HG02852 (cell line): Measurements from ENCODE around the gene EXOSC2.
"Not testable (repeated sequence)": the region's sequence is repeated elsewhere in the genome, so short reads cannot be mapped to it uniquely, and the experiment has no call there.

Experiments used
- ATAC-seq: cut with Tn5 transposase; IDR thresholded peaks from one replicate; pipeline ENCODE4 v1.9.1; 2021; ENCODE audit warnings: mild to moderate bottlenecking, moderate library complexity; ENCODE audit not compliant: unreplicated experiment

EXOSC2 gene

DNA sequence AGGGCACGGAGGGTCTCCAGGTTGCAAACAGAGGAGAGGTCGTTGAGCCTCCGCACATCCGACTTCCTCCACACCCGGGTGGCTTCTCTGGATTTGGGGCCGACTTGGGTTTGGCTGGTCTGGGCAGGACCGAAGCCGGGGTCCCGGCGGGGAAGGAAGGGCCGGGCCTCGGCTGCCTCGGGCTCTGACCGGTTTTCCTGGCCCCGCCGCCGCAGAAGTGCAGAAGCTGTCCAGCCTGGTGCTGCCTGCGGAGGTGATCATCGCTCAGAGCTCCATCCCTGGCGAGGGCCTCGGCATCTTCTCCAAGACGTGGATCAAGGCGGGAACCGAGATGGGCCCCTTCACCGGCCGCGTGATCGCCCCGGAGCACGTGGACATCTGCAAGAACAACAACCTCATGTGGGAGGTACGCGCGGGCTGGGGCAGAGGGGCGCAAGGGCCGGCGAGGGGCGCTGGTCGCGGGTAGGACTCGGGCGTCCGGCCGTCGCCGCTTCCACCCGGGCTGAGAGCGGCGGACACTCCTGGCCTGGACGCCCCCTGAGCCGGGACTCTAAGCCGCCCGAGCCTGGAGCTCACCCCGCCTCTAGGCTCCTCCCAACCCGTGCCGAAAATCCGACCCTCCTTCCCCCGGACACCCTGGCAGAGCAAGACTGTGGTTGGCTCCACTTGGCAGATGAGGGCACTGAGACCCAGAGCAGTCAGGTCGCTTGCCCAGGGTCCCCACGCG is 27.0 kb upstream of the EXOSC2 start:
- ATAC-seq, result no peak

DNA sequence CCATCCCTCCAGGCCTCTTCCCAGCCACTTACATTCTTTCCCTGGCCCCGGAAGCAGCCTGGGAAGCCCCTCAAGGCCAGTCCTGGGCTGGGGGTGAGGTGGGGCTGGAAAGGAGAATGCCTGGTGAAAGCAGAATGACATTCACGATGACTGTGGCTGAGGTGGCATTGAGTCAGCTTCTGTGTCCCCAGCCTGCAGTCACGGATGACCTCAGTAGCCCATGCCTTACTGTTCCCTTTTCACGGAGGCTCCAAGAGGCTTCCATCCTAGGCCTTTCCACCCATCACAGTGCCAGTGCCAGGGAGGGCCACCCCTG is 26.5 kb upstream of the EXOSC2 start:
- ATAC-seq, result no peak

DNA sequence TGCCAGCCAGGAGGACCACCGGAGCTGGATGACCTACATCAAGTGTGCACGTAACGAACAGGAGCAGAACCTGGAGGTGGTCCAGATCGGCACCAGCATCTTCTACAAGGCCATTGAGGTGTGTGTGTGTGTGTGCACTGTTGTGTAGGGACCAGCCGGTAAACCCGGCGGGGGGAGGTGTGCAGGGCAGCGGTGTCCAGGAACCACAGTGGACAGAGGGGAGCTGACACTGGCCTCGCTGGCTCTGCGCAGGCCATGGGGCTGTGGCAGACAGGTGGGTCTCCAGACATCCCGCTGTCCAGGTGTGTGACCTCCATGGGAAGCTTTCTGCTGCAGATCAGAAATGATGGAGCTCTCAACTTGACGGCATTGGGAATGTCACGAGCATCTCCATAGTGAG is 25.4 kb upstream of the EXOSC2 start:
- no peak for ATAC-seq

DNA sequence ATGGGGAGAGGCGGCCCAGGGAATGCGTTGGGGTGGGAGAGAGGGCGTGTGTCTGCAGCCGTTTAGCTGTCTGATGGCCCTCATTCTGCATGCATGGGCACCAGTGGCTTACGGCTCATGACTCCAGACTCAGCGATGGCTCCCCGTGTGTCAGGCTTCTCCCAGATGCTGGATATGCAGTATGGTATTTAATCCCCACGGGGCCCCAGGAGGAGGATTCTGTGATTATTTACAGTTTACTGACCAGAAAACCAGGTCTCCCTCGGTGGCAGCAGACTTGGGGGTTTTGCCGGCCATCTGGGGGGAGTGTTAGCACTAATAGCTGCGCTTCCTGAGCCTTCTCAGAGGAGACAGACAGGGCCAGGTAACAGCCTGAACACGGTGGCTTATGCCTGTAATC is 24.9 kb upstream of the EXOSC2 start:
- no peak for ATAC-seq

DNA sequence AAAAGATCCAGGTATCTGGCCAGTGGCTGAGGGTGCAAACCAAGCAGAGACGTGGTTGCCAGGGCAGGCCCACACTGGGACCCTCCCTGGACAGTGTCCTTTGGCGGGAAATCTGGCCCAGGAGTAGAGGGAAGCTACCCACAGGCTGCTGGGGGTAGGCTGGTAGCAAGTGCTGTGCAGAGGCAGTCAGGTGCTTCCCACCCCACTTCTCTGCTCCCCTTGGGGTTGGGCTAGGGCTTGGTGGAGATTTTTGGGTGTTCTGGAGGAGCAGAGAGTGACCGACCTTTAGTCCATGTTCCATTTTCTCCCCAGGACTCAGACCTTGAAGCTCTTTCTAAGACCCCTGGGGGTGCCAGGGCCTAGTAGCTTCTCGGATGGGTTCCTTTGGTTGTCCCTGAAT is 23.6 kb upstream of the EXOSC2 start:
- ATAC-seq, result no peak

DNA sequence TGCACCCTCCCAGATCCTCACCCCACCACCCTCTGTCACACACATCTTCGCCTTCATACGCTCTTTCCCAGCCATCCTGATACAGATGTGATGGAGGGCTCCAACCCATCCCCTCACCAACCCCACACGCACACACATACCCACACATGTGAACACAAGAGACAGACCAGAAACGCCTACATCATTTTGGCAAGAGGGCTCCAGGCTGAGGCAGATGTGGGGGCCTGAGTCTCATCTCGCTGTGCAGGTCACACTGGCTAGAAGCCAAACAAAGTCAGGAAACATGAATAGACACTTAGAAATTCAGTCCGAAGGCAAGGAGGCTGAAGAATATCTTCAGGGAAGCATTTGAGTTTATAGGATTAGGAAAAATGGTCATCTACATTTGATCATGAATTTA is 22.9 kb upstream of the EXOSC2 start:
- no peak for ATAC-seq

DNA sequence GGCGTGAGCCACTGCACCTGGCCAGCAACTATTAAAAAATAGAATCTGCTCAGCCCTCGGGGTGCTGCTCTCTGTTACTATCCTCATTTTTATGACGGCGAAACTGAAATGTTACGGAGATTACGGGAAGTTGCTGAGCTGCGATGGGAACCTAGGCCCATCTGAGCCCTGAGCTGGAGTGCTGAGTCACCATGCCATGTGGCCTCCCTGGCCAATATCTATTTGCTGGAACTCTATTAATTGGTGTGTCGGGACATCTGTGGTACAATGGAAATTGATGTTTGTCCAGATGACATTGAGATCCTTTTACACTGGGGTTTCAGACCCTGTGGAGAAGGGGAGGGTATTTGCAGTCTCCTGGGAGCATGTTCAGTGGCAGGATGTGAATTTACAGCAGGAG is 21.1 kb upstream of the EXOSC2 start:
- no peak for ATAC-seq

DNA sequence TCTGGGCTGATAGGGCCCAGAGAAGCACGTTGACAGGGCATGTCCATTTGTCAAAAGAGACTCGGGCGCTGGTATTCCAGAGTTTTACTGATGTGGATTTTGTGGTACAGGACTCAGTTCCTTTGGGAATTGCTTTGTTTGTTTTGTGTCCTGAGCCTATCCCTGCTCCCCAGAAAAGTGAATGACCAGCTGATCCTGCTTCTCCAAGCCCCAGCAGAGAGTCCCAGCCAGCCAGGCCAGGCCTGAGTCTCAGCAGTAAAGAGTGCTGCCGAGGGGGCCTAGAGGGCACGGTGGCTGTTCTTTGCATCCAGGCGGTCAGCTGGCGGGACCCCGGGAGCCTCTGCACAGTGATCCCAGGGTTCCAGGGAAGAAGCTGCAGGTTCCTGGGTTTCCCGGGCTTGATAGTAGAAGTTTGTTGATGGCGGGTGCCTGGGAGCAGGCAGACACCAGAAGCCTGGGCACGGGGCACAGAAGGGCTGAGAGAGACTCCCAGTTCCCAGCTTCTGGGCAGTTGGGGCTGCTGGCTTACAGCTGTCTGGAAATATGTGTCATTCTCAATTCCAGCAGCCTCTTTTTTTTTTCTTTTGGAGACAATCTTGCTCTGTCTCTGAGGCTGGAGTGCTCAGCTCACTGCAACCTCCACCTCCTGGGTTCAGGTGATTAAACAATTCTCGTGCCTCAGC is 20.5 kb upstream of the EXOSC2 start:
- ATAC-seq, result no peak

DNA sequence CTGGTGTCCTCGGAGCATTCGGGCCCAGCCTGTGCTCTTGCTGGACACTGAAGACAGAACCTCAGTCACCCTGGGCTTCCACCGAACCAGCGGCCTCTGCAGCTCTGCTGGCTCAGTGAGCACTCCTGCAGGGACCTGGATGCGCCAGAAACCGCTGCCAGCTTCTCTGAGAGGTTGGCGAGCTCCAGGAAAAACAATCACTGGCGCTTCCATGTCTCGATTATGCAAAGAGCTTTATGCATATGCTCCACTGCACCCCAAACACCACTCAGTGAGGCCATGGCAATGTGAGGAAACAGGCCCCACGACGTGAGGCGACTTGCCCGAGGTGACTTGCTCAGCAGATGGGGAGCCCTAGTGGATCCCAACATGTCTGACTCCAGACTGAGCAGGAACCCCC is 18.2 kb upstream of the EXOSC2 start:
- no peak for ATAC-seq

DNA sequence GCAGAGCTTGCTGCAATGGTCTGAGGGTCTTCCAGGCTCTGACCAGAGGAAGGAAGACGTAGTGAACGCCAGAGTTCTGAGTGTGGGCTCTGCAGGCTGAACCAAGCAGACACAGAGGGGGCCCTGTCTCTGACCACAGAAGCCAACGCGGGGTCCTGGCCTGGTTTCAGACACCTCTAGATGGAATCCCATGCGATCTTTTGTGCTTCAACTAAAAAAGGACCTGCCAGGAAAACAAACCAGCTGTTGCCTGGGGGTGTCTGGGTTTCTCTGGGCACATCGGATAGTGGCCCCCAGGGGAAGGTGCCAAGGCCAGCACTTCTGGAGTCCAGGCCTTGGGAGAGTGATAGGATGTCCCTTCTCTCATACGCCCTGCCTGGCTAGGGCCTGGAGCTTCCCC is 16.3 kb upstream of the EXOSC2 start:
- no peak for ATAC-seq

DNA sequence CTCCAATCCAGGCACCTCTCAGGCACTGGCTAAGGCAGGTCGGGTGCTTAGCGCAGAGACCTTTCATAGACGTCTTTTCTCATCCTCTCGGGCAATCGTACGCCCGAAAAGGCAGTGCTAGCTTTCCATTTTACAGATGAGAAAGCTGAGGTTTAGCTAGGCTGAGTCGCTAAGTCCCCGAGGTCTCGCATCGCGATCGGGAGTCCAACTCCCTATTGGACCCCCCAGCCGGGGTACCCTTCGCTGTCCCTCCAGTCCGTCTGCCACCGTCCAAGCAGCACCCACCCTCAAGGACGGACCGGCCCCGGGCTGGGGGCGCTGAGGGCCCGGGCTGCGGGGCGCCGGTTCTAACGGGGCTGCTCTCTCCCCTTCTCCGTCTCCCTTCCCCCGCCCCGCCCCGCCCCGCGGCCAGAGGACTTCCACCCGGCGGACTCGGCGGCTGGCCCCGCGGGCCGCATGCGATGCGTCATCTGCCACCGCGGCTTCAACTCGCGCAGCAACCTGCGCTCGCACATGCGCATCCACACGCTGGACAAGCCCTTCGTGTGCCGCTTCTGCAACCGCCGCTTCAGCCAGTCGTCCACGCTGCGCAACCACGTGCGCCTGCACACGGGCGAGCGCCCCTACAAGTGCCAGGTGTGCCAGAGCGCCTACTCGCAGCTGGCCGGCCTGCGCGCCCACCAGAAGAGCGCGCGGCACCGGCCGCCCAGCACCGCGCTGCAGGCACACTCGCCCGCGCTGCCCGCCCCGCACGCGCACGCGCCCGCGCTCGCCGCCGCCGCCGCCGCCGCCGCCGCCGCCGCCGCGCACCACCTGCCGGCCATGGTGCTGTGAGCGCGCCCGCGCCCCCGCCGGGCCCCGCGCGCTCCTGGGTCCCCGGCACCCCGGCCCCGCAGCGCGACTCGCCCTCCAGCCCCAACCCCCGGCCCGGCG is 12.5 kb upstream of the EXOSC2 start:
- no peak for ATAC-seq

DNA sequence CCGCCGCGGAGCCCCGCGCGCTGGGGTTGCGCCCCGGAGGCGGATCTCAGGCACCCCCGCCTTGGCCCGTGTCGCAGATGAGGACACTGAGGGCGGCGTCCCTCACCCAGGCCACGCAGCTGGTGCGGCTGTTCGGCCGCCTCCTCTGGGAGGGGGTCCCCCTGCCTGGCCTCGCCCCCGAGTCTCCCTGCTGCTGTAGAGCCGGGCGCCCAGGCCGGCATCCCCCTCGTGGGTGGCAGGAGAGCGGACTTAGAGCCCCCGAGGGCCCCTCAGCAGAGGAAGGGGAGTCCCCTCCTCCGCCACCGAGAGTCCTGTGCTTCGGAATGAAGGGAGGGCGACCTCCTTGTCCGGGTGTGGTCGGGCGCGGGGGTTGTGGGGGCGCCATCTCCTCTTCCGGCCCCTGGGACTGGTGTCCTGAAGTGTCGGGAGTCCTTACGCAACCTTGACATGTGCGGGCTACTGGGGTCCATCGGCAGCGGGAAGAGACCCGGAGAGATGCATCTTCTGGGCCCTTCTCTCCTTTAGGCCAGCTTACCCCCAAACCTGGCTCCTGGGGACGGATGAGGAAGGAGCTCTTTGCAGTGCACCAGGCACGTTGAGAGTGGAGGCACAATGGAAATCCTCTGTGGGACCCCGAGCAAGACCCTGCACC is 11.7 kb upstream of the EXOSC2 start:
- ATAC-seq, result no peak

DNA sequence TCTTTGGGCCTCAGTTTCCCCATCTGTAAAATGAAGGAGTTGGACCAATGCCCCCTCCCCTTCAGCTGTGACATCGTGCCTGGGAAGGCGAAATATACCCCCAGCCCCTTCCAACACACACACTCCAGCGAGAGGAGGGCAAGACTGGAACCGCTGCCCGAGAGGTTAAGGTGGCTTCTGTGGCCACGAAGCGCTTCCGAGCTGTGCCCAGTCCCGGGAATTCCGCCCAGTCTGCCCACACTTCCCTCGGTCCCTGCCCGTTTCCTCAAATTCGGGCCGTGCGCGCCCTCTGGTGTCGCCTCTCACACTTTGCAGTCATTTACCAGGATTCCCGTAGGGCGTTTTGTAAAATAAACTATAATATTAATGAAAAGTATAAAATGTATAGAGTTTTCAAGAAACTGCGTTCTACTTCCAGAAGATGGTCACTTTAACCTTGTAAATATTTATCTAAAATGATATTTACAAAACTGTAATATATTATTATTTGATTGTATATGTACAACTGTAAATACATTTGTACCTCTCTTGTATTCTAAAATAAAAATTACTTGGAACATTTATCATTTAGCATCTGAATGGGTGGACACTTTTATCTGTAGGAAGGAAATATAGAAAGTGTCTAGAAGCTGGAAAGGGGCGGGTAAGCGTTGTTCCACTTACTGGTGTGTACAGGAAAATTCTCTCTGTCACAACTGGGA is 11.0 kb upstream of the EXOSC2 start:
- ATAC-seq, result no peak

DNA sequence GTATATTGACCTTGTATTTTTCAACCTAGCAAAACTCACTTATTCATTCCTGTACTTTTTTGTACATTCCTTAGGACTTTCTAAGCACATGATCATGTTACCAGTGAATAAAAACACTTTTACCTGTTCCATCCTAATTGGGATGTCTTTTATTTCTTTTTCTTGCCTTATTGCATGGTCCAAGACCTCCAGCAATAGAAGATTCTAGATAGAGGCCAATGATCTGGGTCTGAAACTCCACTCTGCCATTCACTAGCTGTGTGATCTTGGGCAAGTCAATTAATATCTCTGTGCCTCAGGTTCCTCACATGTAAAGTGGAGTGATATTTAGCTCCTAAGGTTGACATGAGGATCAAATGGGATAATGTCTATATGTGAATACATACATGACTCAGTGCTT is 8.5 kb upstream of the EXOSC2 start:
- ATAC-seq, result no peak

DNA sequence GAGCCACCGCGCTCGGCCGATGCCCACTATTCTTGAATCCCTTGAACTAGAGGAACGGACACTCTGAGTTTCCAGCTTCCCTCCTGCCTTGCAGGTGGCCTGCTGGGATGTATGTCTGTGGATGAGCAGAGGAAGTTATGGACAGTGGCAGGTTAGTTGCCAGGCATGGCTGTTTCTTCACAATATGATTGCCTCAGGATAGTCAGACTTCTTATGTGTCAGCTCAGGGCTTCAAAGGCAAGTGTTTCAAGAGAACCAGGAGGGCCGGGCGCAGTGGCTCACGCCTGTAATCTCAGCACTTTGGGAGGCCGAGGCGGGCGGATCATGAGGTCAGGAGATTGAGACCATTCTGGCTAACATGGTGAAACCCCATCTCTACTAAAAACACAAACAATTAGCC is 7.6 kb upstream of the EXOSC2 start:
- not testable (repeated sequence) for ATAC-seq

DNA sequence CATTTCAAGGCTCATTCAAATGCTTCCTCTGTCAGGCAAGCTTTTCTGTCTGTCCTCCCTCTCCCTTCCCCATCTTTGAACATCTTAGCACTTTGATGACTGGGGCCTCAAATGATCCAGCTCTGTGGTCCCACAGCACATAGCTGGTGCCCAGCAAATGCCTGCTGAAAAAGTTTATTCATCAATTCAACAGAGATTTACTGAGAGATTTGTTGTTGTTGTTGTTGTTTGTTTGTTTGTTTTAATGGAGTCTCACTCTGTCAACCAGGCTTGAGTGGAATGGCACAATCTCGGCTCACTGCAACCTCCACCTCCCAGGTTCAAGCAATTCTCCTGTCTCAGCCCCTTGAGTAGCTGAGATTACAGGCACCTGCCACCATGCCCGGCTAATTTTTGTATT is 6.0 kb upstream of the EXOSC2 start:
- no peak for ATAC-seq

DNA sequence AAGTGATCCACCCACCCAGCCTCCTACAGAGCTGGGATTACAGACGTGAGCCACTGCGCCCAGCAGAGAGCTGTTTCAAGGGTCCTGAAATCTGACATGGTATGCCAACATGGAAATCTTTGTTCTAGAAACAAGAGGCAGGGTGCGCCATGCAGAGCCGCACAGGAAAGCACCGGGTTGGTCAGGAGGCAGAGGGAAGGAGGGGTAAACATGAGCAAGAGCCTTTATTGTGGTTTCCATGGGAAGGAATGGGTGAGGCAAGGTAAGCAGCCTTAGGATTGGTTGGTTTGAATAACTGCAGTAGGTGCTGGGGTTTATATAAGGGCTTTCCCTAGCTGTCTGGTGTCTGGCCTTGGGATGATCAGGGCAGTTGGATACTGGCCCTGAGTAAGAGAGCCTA is 5.5 kb upstream of the EXOSC2 start:
- ATAC-seq, result no peak

DNA sequence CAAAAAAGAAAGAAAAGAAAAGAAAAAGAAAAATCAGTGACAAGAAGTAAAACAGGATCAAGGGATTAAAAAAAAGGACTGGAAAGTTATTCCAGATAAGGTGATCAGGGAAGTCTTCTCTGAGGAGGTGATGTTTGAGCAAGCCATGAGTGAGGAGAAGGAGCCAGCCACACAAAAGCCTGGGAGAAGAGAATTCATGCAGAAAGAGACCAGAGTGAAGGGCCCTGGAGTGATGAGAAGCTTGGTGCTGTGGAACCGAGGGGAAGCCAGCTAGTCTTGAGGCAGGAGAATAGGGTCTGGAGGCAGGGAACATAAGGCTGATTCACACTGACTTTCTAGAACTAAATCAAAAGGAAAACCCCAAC is 4.0 kb upstream of the EXOSC2 start:
- ATAC-seq, result no peak

DNA sequence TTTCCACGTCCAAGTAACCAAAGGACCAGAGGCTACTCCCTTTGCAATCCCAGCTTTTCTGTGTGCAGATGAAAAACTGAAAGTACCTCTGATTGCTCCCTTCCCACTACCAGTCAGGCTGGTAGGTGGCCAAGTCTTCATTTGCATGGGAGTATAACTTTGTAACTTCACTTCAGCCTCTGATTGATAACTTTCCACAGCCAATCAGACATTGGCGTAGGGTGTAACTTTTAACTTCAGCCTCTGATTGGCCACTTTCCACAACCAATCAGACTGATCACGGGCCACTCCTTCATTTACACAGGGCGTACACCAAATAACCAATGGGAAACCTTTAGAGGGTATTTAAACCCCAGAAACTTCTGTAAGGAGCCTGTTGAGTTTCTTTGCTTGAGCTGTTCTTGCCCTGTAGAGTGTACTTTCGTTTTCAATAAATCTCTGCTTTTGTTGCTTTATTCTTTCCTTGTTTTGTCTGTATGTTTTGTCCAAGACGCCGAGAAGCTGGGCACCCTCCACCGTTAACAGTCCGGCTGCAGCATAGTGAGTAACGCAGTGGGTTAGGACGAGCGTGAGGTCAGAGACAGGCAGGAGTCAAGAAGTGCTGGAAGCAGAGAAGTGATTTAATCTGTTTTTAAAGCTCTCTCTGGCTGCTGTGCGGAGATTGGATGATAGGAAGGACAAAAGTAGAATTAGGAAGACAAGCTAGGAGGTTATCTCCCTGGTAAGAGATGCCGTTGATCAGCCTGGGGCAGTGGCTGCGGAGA is 3.5 kb upstream of the EXOSC2 start:
- ATAC-seq, result no peak

DNA sequence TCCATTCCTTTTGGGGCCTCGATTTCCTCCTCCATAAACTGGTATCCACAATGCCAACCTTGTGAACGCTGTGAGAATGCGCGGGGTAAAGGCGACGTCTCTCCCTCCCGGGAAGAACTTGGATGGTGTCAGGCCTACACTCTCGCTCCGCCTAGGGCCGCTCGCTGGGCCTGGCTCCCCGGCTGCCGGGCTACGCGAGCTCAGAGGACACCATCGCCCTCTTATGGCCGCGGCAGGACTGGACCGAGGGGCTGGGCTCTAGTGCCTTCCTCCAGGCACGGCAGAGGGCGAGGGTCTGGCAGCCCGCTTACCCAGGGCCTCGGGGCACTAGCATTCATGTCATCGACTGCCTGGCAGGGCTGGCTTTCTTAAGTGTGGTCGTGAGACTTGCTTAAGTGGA is 1.3 kb upstream of the EXOSC2 start:
- no peak for ATAC-seq
